A673 (cell line): Measurements from ENCODE around the gene DHODH. TPM values are rescaled to one million over a fixed set of nuclear protein-coding genes. Genes with fewer than 3 reads are reported as not detected.

Experiments
- total RNA-seq: library from RNA; stranded (reverse); gene quantifications from 2 replicates; pipeline ENCODE4 v1.2.3, GENCODE V29; 2021

DHODH gene
- total RNA-seq, 1 experiment from 2014 or later, result 12.8 TPM

Other genes with a start within 250 kb of the DHODH start
- gene AP1G1, start 199.9 kb upstream of the DHODH start, total RNA-seq, result 95.6 and 95.8 TPM in 2 replicates
- 26.0 and 26.6 TPM in 2 replicates for gene ATXN1L, start 162.8 kb upstream of the DHODH start, total RNA-seq
- gene ZNF821, start 124.6 kb upstream of the DHODH start, total RNA-seq, result 11.1 and 17.9 TPM in 2 replicates
- gene IST1, start 113.2 kb upstream of the DHODH start, total RNA-seq, result 206 TPM in 2 replicates
- gene PKD1L3, start 8.3 kb upstream of the DHODH start, total RNA-seq, result not detected in 2 replicates
- gene HP, start 45.8 kb downstream of the DHODH start, total RNA-seq, result not detected in 2 replicates
- gene HPR, start 54.5 kb downstream of the DHODH start, total RNA-seq, result not detected in 2 replicates
- 15.8 and 17.6 TPM in 2 replicates for gene TXNL4B, start 84.9 kb downstream of the DHODH start, total RNA-seq
- gene DHX38, start 85.1 kb downstream of the DHODH start, total RNA-seq, result 77.7 and 91.0 TPM in 2 replicates
- 0.42 and 1.2 TPM in 2 replicates for gene PMFBP1, start 163.4 kb downstream of the DHODH start, total RNA-seq